ENCODE results near the gene CNMD.

DNA sequence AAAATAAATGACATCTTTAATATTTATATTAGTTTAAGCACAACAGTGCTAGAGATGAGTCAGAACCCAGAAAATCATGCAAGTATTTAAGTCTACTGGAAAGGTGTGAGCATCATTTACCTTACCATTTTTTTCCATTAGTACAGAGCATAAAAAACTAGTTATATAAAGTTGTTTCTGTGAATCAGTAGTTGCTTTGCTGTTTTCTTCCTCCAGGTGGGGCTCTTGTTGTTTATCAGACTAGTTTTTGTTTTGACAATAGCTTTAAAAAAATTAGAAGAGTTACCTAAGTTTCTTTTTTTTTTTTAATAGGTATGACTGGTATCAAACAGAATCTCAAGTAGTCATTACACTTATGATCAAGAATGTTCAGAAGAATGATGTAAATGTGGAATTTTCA is 74.3 kb downstream of the CNMD start:
- TF ChIP-seq CTCF (IDR thresholded peaks at IDR 0.05), result peak; percentile 72
- no peak for TF ChIP-seq ZFX (IDR thresholded peaks at IDR 0.05; ENCODE audit: borderline replicate concordance)

All from 22Rv1 (cell line).